ENCODE results near the gene CCDC174.

CCDC174 gene

DNA sequence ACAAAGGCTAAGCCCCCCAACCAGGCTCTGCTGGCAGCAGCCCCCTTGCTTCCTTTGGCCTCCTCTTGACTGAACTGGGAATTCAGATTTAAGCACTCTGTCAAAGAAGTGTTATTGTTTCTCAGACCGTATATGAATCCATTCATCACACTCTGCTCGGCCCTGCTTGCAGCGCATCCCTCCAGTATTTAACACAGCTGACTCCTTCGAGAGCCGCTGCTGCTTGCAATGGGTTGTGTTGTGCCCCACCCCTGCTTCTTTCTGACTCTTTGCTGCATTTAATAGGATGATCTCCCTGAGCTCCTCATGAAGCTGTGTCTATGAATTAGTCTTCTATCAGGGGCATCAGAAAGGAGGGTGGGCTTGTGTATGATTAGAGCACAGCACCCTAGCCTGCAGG, 54.5 kb downstream of the CCDC174 start:
- no peak for DNase-seq

DNA sequence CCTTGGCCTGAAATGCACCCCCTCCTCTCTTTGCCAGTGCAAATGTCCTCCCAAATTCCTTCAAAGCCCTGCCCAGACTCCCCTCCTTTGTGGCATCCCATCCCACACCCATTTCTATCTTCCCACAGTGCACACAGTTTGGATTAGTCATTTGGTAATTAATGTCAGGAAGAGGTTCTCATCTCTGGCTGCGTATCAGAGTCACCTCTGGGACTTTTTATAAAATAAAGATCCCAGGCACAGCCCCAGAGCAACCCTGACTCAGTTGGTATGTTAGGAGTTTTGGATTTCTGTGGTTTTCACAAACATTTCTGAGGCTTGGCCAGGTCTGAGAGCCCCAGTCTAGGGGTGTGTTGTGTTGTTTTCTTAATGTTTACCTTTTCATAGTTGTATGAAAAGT, 65.0 kb downstream of the CCDC174 start:
- DNase-seq: no peak

DNA sequence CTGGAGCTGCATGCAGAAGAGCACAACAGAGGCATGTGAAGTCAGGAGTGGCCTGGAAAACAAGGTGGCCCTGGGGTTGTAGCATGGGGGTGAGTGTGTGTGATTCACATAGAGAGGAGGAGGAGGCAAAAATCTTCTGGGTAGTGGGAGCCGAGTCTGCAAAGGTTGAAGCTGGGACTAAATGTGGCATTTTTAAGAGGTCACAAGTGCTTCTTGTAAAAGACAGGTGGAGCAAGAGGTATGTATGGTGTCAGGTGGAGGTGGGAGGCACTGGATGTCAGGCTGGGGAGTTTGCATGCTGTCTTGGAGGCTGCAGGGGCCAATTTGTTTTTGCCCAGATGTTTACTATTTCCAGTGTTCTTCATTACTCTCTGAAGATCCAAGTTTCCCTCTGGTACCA, 65.7 kb downstream of the CCDC174 start:
- no peak for DNase-seq

DNA sequence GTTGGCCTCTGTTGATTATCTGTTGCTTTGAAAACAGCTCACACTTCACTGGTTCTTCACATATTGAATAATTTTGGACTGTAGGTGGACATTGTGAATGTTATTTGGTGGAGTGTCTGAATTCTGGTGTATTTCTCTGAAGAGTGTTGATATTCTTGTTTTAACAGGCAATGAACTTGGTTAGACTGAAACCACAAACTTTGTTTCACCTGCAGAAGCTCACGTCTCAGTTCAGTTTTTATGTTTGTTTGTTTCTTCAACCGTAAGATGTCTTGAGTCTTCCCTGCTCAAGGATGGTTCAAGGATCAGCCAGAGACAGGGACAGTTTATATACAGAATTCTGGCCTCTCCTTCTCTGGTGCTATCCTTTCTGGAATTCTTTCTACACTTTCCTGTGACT, 67.0 kb downstream of the CCDC174 start:
- DNase-seq: no peak

DNA sequence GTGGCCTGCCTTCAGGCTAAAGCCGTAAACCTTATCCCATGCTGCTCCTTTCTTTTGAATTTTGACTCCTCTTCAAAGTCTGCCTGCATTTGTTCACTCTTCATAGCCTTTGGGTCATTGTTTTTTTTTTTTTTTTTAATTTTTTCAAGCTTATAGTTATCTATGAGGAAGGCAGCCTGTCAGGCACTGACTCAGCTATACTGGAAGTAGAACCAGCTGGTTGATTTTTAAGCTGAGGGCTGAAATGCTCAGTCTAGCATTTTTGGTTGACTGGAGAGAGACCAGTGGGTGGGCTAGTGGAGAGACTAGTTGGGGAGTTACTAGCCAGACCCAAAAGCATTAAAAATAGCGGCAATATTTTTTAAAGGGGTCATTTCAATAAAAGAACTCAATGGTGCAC, 67.4 kb downstream of the CCDC174 start:
- no peak for DNase-seq

DNA sequence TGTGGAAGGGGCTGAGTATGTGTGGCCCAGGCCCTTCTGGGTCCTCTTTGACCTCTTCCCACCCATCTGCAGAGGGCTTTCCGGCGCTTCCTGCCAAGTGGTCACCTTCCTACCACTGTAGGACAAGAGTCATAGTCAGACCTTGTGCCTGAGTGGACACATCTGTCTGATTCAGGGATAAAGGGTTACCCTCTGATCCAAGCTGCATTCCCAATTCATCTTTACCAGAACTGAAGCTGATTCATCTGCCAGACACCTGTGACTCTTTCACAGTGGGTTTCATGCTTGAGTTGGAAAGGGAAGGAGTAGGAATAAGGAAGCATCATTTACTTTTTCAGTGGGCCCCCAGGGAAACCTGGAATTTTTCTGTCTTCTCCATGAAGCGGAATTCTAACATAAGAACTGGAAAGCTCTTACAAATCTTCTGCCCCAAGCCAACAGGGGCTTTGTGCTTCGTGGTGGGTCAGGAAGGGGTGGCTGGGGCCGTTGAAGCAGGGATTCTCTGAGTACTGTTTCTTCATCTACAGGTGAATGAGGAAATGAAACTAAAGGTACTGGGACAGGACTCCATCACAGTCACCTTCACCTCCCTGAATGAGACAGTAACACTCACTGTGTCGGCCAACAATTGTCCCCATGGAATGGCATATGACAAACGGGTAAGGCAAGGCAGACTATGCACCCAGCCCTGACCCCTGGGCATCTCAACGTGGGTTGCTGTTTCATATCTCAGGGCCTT, 69.7 kb downstream of the CCDC174 start:
- no peak for DNase-seq

Data from NCI-H1092 (cell line).